ENCODE results near the gene CAMK2B.

DNA sequence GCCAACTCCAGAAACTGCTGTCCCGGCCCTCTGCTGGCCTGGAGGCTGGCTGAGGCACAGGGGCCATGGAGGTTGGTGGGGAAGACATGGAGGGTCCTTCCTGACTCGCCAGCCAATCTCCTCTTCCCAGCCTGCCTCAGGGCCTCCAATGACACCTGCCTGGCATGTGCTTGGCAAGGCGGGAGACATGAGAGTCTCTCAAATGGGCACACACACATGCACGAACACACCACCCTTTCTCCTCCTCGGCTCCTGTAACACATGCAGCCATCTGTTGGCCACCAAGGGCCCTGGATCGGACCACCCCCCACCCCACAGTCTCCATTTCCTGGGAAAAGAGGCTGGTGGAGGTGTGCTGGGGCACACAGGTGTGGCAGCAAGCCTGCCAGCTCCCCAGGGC is 68.2 kb downstream of the CAMK2B start:
- TF ChIP-seq, protein P1, sequence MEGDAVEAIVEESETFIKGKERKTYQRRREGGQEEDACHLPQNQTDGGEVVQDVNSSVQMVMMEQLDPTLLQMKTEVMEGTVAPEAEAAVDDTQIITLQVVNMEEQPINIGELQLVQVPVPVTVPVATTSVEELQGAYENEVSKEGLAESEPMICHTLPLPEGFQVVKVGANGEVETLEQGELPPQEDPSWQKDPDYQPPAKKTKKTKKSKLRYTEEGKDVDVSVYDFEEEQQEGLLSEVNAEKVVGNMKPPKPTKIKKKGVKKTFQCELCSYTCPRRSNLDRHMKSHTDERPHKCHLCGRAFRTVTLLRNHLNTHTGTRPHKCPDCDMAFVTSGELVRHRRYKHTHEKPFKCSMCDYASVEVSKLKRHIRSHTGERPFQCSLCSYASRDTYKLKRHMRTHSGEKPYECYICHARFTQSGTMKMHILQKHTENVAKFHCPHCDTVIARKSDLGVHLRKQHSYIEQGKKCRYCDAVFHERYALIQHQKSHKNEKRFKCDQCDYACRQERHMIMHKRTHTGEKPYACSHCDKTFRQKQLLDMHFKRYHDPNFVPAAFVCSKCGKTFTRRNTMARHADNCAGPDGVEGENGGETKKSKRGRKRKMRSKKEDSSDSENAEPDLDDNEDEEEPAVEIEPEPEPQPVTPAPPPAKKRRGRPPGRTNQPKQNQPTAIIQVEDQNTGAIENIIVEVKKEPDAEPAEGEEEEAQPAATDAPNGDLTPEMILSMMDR (IDR thresholded peaks at IDR 0.05), result no peak
- TF ChIP-seq POLR2A (IDR thresholded peaks at IDR 0.05), result no peak

All from suprapubic skin (tissue), 3 donors.